GM23338 (cell line): ENCODE results near the gene BSCL2. TPM values are rescaled to one million over a fixed set of nuclear protein-coding genes. Genes with fewer than 3 reads are reported as not detected.
"Not testable (repeated sequence)": the region's sequence is repeated elsewhere in the genome, so short reads cannot be mapped to it uniquely, and the experiment has no call there.

Experiments
- ATAC-seq: fragments of 200-7000 bp; cut with Tn5 transposase; 3 replicates; pipeline ENCODE4 v1.9.1; 2020
- DNase-seq: peaks from one replicate; pipeline ENCODE4 v3.0.0-alpha.2; 2015; ENCODE audit warnings: low spot score
- H2AFZ ChIP-seq: fragments of 200-600 bp; sonication (generic); 2 replicates; pipeline ENCODE4 v1.8.0; 2016; ENCODE audit warnings: antibody characterized with exemption, mild to moderate bottlenecking, moderate library complexity
- H3F3A ChIP-seq: fragments of 200-600 bp; sonication (generic); replicated peaks from 2 replicates; pipeline ENCODE4 v1.8.0; 2017; ENCODE audit warnings: antibody characterized with exemption, mixed run types, low read depth
- H3K27ac ChIP-seq: fragments of 200-600 bp; sonication (generic); 2 replicates; pipeline ENCODE4 v1.6.1; 2016; ENCODE audit warnings: low read depth
- H3K27me3 ChIP-seq: fragments of 200-600 bp; sonication (generic); 2 replicates; pipeline ENCODE4 v1.8.0; 2016; ENCODE audit warnings: mild to moderate bottlenecking, mixed run types, moderate library complexity; ENCODE audit not compliant: insufficient read depth
- H3K36me3 ChIP-seq: fragments of 200-600 bp; sonication (generic); 2 replicates; pipeline ENCODE4 v1.8.0; 2016; ENCODE audit warnings: mild to moderate bottlenecking; ENCODE audit not compliant: insufficient read depth
- H3K4me1 ChIP-seq: fragments of 200-600 bp; sonication (generic); 2 replicates; pipeline ENCODE4 v1.8.0; 2016; ENCODE audit warnings: mild to moderate bottlenecking, moderate library complexity; ENCODE audit not compliant: insufficient read depth
- H3K4me2 ChIP-seq: fragments of 200-600 bp; sonication (generic); 2 replicates; pipeline ENCODE4 v1.7.1; 2017; ENCODE audit warnings: mixed run types
- H3K4me3 ChIP-seq: fragments of 200-600 bp; sonication (generic); 2 replicates; pipeline ENCODE4 v1.6.1; 2016; ENCODE audit warnings: mixed run types
- H3K79me2 ChIP-seq: fragments of 200-600 bp; sonication (generic); replicated peaks from 2 replicates; pipeline ENCODE4 v1.8.0; 2017; ENCODE audit warnings: mild to moderate bottlenecking; ENCODE audit not compliant: insufficient read depth
- H3K9me2 ChIP-seq: fragments of 200-600 bp; sonication (generic); 2 replicates; pipeline ENCODE4 v1.8.0; 2017; ENCODE audit not compliant: insufficient read depth
- H4K20me1 ChIP-seq: fragments of 200-600 bp; sonication (generic); replicated peaks from 2 replicates; pipeline ENCODE4 v1.8.0; 2017; ENCODE audit warnings: mild to moderate bottlenecking; ENCODE audit not compliant: insufficient read depth
- H3K27ac Mint-ChIP-seq: 2 replicates; pipeline ENCODE4 v1.8.0; 2020; ENCODE audit warnings: inconsistent platforms, mild to moderate bottlenecking, moderate library complexity, mixed read lengths
- H3K27me3 Mint-ChIP-seq: 3 replicates; pipeline ENCODE4 v1.8.0; 2022; ENCODE audit warnings: low read depth, mild to moderate bottlenecking, moderate library complexity, mixed read lengths, inconsistent platforms; ENCODE audit not compliant: insufficient read depth, poor library complexity
- H3K36me3 Mint-ChIP-seq: 3 replicates; pipeline ENCODE4 v1.8.0; 2021; ENCODE audit warnings: low read depth, mild to moderate bottlenecking, inconsistent platforms, moderate library complexity, mixed read lengths
- H3K4me1 Mint-ChIP-seq: 3 replicates; pipeline ENCODE4 v1.8.0; 2020; ENCODE audit warnings: mild to moderate bottlenecking, inconsistent platforms, mixed read lengths
- H3K4me3 Mint-ChIP-seq: 3 replicates; pipeline ENCODE4 v1.8.0; 2021; ENCODE audit warnings: moderate library complexity, mild to moderate bottlenecking, inconsistent platforms, mixed read lengths
- H3K9me3 Mint-ChIP-seq: 3 replicates; pipeline ENCODE4 v1.8.0; 2020; ENCODE audit warnings: moderate library complexity, mild to moderate bottlenecking, inconsistent platforms, mixed read lengths
- CREB1 ChIP-seq: fragments of 250-450 bp; sonication (Bioruptor Pico); IDR thresholded peaks from 2 replicates; pipeline ENCODE4 v1.5.0; 2020; ENCODE audit warnings: low read depth, mild to moderate bottlenecking, moderate library complexity
- CTCF ChIP-seq, 2 experiments: fragments of 200-600 bp in 1 of 2; sonication (generic) in 1 of 2; conservative IDR thresholded peaks; 2 replicates each; pipeline versions ENCODE4 v1.5.1 to v1.6.1; 2016 to 2017; ENCODE audit warnings: antibody characterized with exemption in 2 of 2, low read depth in 2 of 2, mild to moderate bottlenecking in 2 of 2, moderate library complexity in 1 of 2
- ETS1 ChIP-seq: IDR thresholded peaks from 2 replicates; pipeline ENCODE4 v1.6.1; 2016; ENCODE audit warnings: antibody characterized with exemption
- EZH2phosphoT487 ChIP-seq: fragments of 200-600 bp; sonication (generic); IDR thresholded peaks from one replicate; pipeline ENCODE4 v1.8.1; 2018; ENCODE audit warnings: antibody characterized with exemption; ENCODE audit not compliant: unreplicated experiment
- NANOG ChIP-seq: IDR thresholded peaks from 2 replicates; pipeline ENCODE4 v1.6.1; 2016; ENCODE audit warnings: antibody characterized with exemption, borderline replicate concordance
- POLR2AphosphoS5 ChIP-seq: IDR thresholded peaks from 2 replicates; pipeline ENCODE4 v1.6.1; 2016; ENCODE audit warnings: antibody characterized with exemption, low read depth
- STAT1 ChIP-seq: IDR thresholded peaks from one replicate; pipeline ENCODE4 v1.6.1; 2016; ENCODE audit warnings: antibody characterized with exemption; ENCODE audit not compliant: unreplicated experiment
- polyA plus RNA-seq: library from polyadenylated mRNA; unstranded; fragments of >200 nt; fragmentation: Nextera tagmentation; extraction: Ambion mirVana; gene quantifications from 2 replicates; pipeline ENCODE4 v1.2.1, GENCODE V29; 2016
- total RNA-seq: library from RNA; depleted of rRNA; stranded (reverse); fragments of >200 nt; shearing (Covaris generic); gene quantifications from 2 replicates; pipeline ENCODE4 v1.2.3, GENCODE V29; 2014

The BSCL2 gene
- total and polyA plus RNA-seq, 2 experiments from 2014 or later: 60.2 to 81.7 TPM

GRCh38 chr11:62676698-62677097, 30.5 kb downstream of the BSCL2 start:
- H3K27ac Mint-ChIP-seq: peak overlapping the region; percentile 54; the same call in 1 of the 2 replicates
- TF ChIP-seq CTCF (conservative IDR thresholded peaks at IDR 0.05; ENCODE audit: low read depth in 2 of 2) (peak; percentile 12 to 31; a peak in 2 of 4 replicates), STAT1 (no peak)
- Histone ChIP-seq H3K36me3 (no peaks in the 10 kb centered on the region), H3K4me3 (no peak overlapping the region), H2AFZ (no peak overlapping the region), H3K4me1 (peaks cover 20% of the 10 kb centered on the region), H3K27ac (no peak overlapping the region), H3K27me3 (no peaks in the 10 kb centered on the region), H3K79me2 (peaks cover 31% of the 10 kb centered on the region), H3K9me2 (no peaks in the 10 kb centered on the region), H3K4me2 (peak overlapping the region; percentile 98; the same call in 1 of the 2 replicates), H4K20me1 (no peaks in the 10 kb centered on the region; the same call in 1 of the 2 replicates), H3F3A (peaks cover 34% of the 10 kb centered on the region)
- H3K36me3 Mint-ChIP-seq: peaks cover 49% of the 10 kb centered on the region
- no peaks in the 10 kb centered on the region; the same call in 2 of the 3 replicates for H3K9me3 Mint-ChIP-seq
- H3K27me3 Mint-ChIP-seq: peaks cover 13% of the 10 kb centered on the region
- DNase-seq (no peak), ATAC-seq (no peak)
- H3K4me1 Mint-ChIP-seq: peaks cover 20% of the 10 kb centered on the region
- H3K4me3 Mint-ChIP-seq: peak overlapping the region; percentile 80

- not testable (repeated sequence) for H3K36me3 ChIP-seq, ATAC-seq, DNase-seq, H3K4me3 Mint-ChIP-seq, H3K4me2 ChIP-seq, H3K27ac Mint-ChIP-seq, H3K27ac ChIP-seq, H4K20me1 ChIP-seq, H3K9me3 Mint-ChIP-seq, H3K4me3 ChIP-seq, H2AFZ ChIP-seq, H3K27me3 ChIP-seq, H3K9me2 ChIP-seq
- Mint-ChIP-seq H3K36me3 (peaks cover 49% of the 10 kb centered on the region), H3K27me3 (peaks cover 20% of the 10 kb centered on the region), H3K4me1 (peaks cover 14% of the 10 kb centered on the region)
- Histone ChIP-seq H3F3A (peaks cover 34% of the 10 kb centered on the region), H3K4me1 (peaks cover 20% of the 10 kb centered on the region), H3K79me2 (peaks cover 31% of the 10 kb centered on the region)
Observed at GRCh38 chr11:62675415-62675814, 31.8 kb downstream of the BSCL2 start.

- peaks cover 43% of the 10 kb centered on the region for H3F3A ChIP-seq
- DNase-seq: no peak
- H3K4me3 ChIP-seq: peak overlapping the region; percentile 98; the same call in 1 of the 2 replicates
- peak overlapping the region; percentile 93 for H3K4me2 ChIP-seq
- peaks cover 16% of the 10 kb centered on the region for H3K4me1 Mint-ChIP-seq
- no peak overlapping the region for H2AFZ ChIP-seq
- no peaks in the 10 kb centered on the region for H3K36me3 ChIP-seq
- peaks cover 20% of the 10 kb centered on the region for H3K27me3 Mint-ChIP-seq
- peak overlapping the region; percentile 90 for H3K4me3 Mint-ChIP-seq
- H3K27me3 ChIP-seq: no peaks in the 10 kb centered on the region
- peaks cover 26% of the 10 kb centered on the region for H3K79me2 ChIP-seq
- ATAC-seq: no peak
- H4K20me1 ChIP-seq: no peaks in the 10 kb centered on the region; the same call in 1 of the 2 replicates
- H3K9me3 Mint-ChIP-seq: no peaks in the 10 kb centered on the region; the same call in 1 of the 3 replicates
- no peak overlapping the region for H3K27ac Mint-ChIP-seq
- peaks cover 26% of the 10 kb centered on the region for H3K4me1 ChIP-seq
- no peaks in the 10 kb centered on the region for H3K9me2 ChIP-seq
- peaks cover 52% of the 10 kb centered on the region for H3K36me3 Mint-ChIP-seq
- H3K27ac ChIP-seq: 0 out of 2 replicates have a peak overlapping the region, but pooled peaks have one; percentile 26
- TF ChIP-seq CTCF (conservative IDR thresholded peaks at IDR 0.05; ENCODE audit: low read depth in 2 of 2) (no peak), NANOG (no peak), EZH2phosphoT487 (no peak), CREB1 (no peak), POLR2AphosphoS5 (no peak), ETS1 (no peak)
Observed at GRCh38 chr11:62673196-62673525, 34.1 kb downstream of the BSCL2 start.
